Prostate gland (tissue), 2 donors: Measurements from ENCODE around the gene ASPN.

ENCODE experiments used
- CTCF ChIP-seq, 4 experiments: fragments of 200-600 bp in 2 of 4; fragments of 450-650 bp in 2 of 4; sonication (generic) in 2 of 4; IDR thresholded peaks; 1 replicate in 3 of 4; 2 replicates in 1 of 4; pipeline ENCODE4 v1.5.1; 2016 to 2019; ENCODE audit warnings: antibody characterized with exemption in 4 of 4, mild to moderate bottlenecking in 2 of 4, moderate library complexity in 2 of 4
- POLR2A ChIP-seq: fragments of 450-650 bp; IDR thresholded peaks from one replicate; pipeline ENCODE4 v1.6.1; 2016; ENCODE audit warnings: antibody characterized with exemption, mild to moderate bottlenecking

- TF ChIP-seq CTCF (IDR thresholded peaks at IDR 0.05) = no peak
- no peak for TF ChIP-seq POLR2A
These were observed 5.3 kb downstream of the ASPN start for GRCh38 chr9:92476962-92477361.
